ENCODE data around the gene ACVR1B.

Gene ACVR1B

GRCh38 chr12:52023976-52024688, 72.6 kb downstream of the ACVR1B start:
- DNase-seq, result no peak

GRCh38 chr12:52024845-52025230, 73.3 kb downstream of the ACVR1B start:
- peak; percentile 84 for DNase-seq

- no peak for DNase-seq
Observed at GRCh38 chr12:52026263-52026662, 74.8 kb downstream of the ACVR1B start.

- no peak for DNase-seq
Observed at GRCh38 chr12:52027085-52027843, 75.8 kb downstream of the ACVR1B start.

GRCh38 chr12:52029685-52030084, 78.2 kb downstream of the ACVR1B start:
- no peak for DNase-seq

GRCh38 chr12:52032446-52032803, 80.9 kb downstream of the ACVR1B start:
- no peak for DNase-seq

- DNase-seq, result peak; percentile 93
Observed at GRCh38 chr12:52032804-52033445, 81.4 kb downstream of the ACVR1B start.

- no peak for DNase-seq
Observed at GRCh38 chr12:52033446-52034140, 82.1 kb downstream of the ACVR1B start.

- DNase-seq, result no peak
Observed at GRCh38 chr12:52035190-52035589, 83.7 kb downstream of the ACVR1B start.

- DNase-seq, result no peak
Observed at GRCh38 chr12:52035926-52036325, 84.4 kb downstream of the ACVR1B start.

GRCh38 chr12:52036587-52037171, 85.2 kb downstream of the ACVR1B start:
- DNase-seq, result peak; percentile 69

GRCh38 chr12:52037248-52037861, 85.9 kb downstream of the ACVR1B start:
- DNase-seq, result no peak

- no peak for DNase-seq
Observed at GRCh38 chr12:52038447-52038846, 86.9 kb downstream of the ACVR1B start.

- no peak for DNase-seq
Observed at GRCh38 chr12:52041035-52041434, 89.5 kb downstream of the ACVR1B start.

GRCh38 chr12:52041695-52042123, 90.2 kb downstream of the ACVR1B start:
- no peak for DNase-seq

GRCh38 chr12:52042706-52043385, 91.3 kb downstream of the ACVR1B start:
- DNase-seq, result no peak

- DNase-seq, result no peak
Observed at GRCh38 chr12:52043386-52044212, 92.1 kb downstream of the ACVR1B start.

- no peak for DNase-seq
Observed at GRCh38 chr12:52044292-52044983, 92.9 kb downstream of the ACVR1B start.

- DNase-seq, result no peak
Observed at GRCh38 chr12:52045794-52046199, 94.3 kb downstream of the ACVR1B start.

All from activated CD4-positive, alpha-beta T cell treated with anti-CD3 and anti-CD28 coated beads, Interleukin-2, amount 50 U/mL, for 16 hours (primary cell).